ENCODE data around the gene PHC2.
A peak's percentile ranks its signal among the peaks of the same experiment; 100 is the strongest.

The PHC2 gene

GRCh38 chr1:33454646-33455282 is 23.9 kb upstream of the PHC2 start:
- no peak for DNase-seq

- no peak for DNase-seq
Measured at GRCh38 chr1:33446590-33446989, 15.7 kb upstream of the PHC2 start.

DNA sequence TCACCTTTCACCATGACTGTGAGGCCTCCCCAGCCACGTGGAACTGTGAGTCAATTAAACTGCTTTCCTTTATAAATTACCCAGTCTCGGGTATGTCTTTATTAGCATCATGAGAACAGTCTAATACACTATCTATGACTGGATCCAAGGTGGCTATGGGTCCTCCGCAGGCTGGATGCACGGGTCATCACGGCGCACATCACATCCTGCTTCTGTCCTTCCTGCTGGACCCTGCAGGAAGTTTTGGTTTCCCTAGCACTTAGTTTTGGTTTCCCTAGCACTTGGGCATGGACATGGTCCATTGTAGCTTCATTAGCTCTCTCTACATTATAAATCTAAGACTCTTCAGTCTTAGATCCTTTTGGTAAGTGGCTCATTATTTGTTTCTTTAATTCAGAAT is 14.2 kb upstream of the PHC2 start:
- no peak for DNase-seq

DNA sequence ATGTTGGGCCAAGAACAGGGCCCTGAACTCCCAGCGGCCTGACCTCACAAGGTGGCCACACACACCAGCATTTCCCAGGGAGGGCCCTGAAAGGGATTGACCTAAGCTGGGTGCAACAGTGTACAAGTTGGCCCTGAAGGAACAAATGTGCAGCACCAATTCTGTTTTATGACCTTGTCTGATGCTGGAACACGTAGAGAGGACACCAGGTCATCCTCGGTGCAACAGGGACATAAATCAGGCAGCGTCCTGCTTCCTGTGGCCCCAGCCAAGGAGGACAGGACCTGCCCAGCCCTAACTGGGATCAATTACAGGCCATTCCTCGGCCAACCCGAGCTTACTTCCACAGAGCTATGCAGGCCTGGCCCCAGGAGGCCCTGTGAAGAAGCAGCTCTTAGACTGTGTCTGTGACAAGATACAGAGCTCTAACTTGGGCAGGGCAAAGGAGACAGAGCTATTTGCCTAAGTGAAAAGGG is 12.8 kb upstream of the PHC2 start:
- DNase-seq, result no peak

DNA sequence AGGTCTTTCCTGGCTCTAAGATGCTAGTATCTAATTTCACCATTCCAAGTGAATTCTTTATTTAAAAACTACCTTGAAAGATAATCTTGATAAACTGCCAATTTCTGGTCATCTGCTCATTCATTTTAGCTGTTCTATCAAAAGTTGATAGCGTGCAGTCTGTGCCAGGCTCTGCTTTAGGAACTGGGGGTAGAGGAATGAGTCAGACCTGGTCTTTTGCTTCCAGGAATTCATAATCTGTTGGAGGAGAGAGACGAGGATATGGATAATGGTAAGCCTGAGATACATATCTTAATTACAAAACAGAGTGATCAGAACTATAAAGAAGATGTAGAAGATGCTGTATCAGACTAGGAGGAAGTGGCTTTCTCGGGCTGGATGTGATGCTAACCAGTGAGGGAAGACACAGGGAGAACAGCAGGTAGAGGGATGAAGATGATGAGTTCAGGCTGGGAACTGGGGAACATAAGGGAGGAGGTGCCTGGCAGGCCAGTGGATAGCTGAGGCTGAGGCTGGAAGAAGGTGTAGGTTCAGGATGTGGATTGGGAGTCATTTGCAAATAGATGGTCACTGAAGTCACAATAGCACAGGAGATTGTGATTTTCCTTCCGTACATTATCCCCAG is 12.3 kb upstream of the PHC2 start:
- no peak for DNase-seq

DNA sequence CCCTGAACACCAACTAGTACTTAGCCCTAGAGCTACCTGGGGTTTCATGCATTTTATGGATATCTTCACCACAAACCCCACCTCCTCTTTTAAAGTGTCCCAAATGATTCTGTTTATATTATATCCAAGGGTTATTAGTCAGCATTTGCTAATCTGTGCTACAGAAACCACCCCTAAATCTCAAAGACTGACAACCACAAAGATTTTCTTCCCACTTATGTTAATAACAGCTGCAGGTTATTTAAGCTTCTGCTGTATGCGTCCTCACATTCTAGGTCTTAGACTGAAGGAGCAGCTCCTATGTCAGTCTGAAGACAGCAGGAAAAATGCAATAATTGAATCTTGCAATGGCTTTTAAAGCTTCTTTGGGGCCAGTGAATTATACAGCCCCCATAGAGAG is 11.2 kb upstream of the PHC2 start:
- DNase-seq, result no peak

- DNase-seq, result no peak
Measured at GRCh38 chr1:33441088-33441745, 10.3 kb upstream of the PHC2 start.

DNA sequence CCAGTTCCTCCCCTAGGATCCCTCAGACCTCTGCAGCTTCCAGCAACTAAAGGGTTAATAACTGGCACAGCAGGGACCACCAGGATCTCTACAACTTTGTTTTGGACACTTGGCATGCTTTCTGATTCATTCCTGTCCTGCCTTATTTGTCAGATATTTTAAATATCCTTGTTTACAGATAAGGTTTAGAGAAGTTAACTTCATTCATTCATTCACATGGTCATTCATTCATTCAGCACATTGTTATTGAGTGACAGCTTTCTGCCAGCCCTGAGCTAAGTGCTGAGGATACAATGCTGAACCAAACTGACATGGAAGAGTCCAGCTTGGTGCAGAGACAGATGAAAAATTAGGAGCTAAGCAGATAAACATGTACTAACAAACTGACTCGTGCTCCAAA is 8.8 kb upstream of the PHC2 start:
- DNase-seq, result no peak

- DNase-seq, result no peak
Measured at GRCh38 chr1:33438364-33439160, 7.7 kb upstream of the PHC2 start.

DNA sequence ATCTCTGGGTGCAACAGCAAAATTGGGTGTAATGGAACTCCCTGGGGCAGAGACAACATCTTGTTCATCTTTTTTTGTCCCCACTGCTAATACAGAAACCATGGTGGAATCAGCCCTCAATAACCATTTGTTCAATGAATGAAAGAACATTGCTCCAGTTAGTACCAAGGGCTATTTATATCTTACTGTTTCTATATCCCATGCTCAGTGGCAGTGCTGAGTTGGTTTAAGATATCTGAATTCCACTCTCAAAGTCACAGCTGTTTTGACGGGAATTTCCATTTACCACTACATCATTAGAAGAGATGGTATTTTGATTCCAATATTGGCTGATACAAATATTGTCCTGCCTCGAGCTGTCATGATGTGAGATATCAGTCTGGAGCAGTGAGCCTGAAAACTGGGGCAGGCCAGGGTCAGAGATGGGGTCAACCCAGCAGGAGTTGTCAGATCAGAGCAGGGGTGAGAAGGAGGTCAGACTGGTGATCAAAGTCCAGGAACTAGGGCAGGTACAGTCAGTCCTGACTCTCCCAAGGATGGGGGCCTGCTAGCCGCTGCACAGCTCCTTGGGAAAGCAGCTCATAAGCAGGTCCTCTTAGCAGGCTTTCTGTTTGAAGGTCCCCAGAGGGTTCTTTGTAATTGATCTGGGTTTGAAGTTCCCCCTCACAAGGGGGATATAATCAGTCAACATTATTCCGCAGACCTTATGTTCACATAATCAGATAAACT is 5.8 kb upstream of the PHC2 start:
- no peak for DNase-seq

GRCh38 chr1:33435096-33435820 is 4.4 kb upstream of the PHC2 start:
- peak; percentile 51 for DNase-seq

DNA sequence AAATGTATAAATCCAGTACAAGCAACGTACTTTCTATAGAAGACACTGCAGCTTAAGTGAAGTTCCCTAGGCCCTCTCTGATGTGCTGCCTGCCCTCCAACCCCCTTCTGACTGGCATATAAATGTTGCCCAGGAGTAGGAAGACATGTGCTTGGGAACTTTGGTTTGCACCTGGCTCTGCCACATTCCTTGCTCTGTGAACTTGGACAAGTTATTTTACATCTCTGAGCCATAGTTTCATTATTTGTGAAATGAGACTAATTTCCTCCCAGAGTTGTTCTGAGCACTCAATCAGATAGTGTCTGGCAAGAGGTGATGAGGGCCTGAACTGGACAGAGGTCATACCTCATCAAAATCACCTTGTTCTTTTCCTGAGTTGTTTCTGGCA is 3.5 kb upstream of the PHC2 start:
- no peak for DNase-seq

DNA sequence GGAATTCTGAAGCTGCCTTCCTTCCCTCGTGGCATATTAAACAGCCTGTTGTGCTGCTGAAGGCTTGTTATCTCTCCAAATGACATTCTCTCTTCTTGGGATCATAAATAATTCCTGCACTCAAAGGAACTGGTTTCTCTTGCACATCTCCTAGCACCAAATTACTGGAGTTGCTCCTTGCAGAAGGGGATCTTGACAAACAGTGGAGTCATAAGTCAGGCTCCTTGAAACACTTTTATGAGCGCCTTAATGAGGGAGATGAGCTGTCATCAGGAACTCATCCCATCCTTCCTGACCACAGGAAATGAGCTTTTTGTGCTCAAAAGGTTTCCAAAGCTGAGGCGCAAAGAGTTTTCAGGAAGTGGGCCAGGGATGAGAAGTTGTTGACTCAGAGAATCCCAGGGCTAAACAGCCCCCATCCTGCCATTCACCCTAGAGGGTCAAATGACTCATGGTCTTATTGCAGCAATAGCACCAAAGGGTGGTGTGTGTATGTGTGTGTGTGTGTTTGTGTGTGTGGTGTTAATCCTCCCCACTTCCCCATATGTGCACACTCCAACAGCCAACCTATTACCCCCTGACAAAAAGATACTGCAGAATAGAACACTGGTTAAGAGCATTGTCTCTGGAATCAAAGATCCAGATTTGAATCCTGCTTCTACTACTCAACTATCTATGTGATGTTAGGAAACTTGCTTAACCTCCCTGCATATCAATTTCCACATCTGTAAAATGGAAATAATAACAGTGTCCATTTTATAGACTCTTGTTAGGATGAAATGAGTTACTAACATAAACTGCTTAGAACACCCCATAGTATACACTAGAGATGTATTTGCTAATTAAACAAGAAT is 2.8 kb upstream of the PHC2 start:
- peak; percentile 99 for DNase-seq

GRCh38 chr1:33429856-33430691 is 821 bp downstream of the PHC2 start:
- no peak for DNase-seq

GRCh38 chr1:33429332-33429731 is 1.6 kb downstream of the PHC2 start:
- DNase-seq, result no peak

DNA sequence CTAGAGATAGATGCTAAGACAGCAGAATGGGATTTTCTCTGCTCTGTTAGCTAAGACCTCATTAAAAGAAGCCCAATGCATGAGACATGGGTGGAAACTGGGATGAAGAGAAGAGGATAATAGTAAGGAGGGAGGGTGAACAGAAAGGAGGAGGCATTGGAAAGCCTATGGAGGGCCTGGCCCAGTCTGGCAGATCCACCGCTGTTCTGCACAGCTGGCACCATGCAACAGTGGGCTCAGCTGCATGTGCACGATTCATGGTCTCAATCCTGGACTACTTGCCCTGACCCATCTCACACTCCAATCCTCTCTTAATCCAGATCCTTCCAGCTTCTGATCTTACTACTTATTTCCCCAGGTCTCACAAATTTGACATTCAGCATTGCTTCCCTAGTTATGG is 2.2 kb downstream of the PHC2 start:
- no peak for DNase-seq

GRCh38 chr1:33426916-33427315 is 4.0 kb downstream of the PHC2 start:
- DNase-seq, result no peak

DNA sequence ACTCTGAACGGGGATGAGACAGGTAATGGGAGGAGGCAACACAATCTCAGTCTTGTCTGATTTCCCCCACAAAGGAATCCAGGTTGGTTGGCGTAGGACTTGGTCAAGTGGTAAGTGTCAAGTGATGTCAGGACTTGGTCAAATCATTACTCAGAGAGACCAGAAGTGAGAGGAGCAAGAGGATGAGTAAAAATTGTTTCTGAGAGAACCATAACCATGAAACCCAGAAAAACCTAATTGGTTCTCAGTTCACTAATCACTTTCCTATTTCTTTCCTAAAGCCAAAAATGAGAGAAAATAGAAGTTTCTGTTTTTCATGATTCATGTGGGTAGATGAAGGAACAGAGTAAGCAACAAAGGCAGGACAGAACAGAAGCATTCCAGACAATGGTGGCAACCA is 5.0 kb downstream of the PHC2 start:
- no peak for DNase-seq

DNA sequence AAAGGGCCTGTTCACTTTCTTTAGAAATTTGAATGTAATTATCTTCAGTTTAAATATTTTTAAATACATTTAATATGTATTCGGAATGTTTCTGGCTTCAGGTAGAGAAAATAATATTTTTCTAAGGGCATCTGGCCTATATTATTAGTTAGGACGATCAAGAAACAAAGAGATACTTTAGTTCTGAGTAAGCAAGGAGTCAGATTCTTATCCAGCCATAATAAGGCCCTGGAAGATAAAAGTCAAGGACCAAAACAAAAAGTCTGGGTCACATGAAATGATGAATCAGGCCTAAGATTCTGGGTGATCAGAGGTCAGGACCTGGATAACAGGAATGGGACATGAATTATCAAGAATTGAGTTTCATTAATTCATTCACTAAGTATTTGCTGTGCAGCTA is 6.3 kb downstream of the PHC2 start:
- DNase-seq, result no peak

DNA sequence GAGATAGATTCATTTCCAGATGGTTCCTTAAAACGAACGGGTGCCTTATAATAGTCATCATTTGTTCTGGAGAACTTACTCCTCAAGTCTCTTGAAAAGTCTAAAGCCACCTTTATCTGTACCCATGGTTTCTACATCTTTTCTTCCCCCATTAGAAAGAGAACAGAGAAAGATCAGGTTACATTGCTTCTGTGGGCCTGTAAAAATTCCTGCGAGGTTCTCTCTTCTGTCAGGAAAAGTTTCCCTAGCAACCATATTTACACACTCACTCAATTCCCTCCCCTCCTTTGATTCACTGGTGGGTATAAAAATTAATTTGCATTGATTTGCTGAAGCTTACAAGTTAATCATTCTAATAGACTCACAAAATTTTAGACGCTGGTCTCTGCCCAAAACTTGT is 6.7 kb downstream of the PHC2 start:
- no peak for DNase-seq

All from suppressor macrophage treated with lipopolysaccharide for 4 hours (primary cell).